GM19452 (cell line): ENCODE results near the gene CXXC5.
"Not testable (repeated sequence)": the region's sequence is repeated elsewhere in the genome, so short reads cannot be mapped to it uniquely, and the experiment has no call there.

ENCODE experiments used
- ATAC-seq: cut with Tn5 transposase; IDR thresholded peaks from one replicate; pipeline ENCODE4 v1.9.1; 2021; ENCODE audit not compliant: unreplicated experiment

CXXC5 gene

GRCh38 chr5:139648205-139649081 lies at the start of gene CXXC5:
TSS of gene CXXC5 (plus strand) at chr5:139648349. CDS start at chr5:139680524, 32,175 bp downstream.
- peak; percentile 24 for ATAC-seq

GRCh38 chr5:139598601-139598965 lies 49.6 kb upstream of the CXXC5 start:
- not testable (repeated sequence) for ATAC-seq

DNA sequence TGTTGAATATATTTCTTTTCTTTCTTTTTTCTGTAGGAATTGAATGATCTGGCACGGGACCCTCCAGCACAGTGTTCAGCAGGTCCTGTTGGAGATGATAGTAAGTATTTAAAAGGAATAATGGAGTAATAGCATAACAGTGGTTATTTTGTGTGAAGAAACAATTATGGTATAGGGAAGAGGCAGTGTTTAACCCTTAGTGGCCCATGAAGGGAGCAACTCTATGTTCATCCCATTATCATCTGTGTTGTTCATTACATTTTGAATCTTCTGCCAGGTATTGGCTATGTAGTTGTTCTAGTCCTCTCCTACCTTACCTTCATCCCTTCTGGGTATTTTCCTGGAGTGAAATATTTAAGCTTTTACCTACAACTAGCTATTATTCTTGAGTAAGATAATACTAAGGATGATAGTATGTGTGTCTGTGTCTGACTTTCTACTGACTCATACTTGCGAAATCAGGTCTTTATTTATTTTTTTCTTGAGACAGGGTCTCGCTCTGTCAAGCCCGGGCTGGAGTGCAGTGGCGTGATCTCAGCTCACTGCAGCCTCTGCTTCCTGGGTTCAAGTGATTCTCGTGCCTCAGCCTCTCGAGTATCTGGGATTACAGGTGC lies 47.7 kb upstream of the CXXC5 start:
- no peak for ATAC-seq

- ATAC-seq, result no peak
Measured at GRCh38 chr5:139601429-139601828, 46.7 kb upstream of the CXXC5 start.

GRCh38 chr5:139601948-139602347 lies 46.2 kb upstream of the CXXC5 start:
- not testable (repeated sequence) for ATAC-seq

DNA sequence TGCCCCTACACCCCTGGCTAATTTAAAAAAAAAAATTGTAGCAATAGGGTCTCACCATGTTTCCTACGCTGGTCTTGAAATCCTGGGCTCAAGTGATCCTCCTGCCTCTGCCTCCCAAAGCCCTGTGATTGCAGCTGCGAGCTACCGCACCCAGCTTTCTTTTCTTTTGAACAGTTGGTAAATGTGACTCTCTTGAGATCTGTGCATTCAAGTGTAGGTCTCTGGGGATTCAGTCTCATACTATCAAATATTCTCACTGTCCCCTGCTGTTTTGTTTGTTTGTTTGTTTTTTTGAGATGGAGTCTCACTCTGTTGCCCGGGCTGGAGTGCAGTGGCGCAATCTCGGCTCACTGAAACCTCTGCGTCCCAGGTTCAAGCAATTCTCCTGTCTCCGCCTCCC lies 42.3 kb upstream of the CXXC5 start:
- no peak for ATAC-seq

- ATAC-seq, result no peak
Measured at GRCh38 chr5:139611703-139612584, 36.2 kb upstream of the CXXC5 start.

- ATAC-seq, result no peak
Measured at GRCh38 chr5:139619861-139620260, 28.3 kb upstream of the CXXC5 start.

DNA sequence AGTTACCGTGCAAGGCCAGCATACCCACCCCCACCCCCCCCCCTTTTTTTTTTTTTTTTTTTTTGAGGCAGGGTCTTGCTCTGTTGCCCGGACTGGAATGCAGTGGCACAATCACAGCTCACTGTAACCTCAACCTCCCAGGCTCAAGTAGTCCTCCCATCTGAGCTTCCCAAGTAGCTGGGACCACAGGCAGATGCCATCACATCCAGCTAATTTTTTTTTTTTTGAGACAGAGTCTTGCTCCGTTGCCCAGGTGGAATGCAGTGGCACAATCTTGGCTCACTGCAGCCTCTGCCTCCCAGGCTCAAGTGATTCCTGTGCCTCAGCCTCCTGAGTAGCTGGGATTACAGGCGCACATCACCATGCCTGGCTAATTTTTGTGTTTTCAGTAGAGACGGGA lies 22.8 kb upstream of the CXXC5 start:
- ATAC-seq, result not testable (repeated sequence)

- ATAC-seq, result no peak
Measured at GRCh38 chr5:139630855-139631254, 17.3 kb upstream of the CXXC5 start.

- no peak for ATAC-seq
Measured at GRCh38 chr5:139631520-139632165, 16.5 kb upstream of the CXXC5 start.

- ATAC-seq, result no peak
Measured at GRCh38 chr5:139633295-139634027, 14.7 kb upstream of the CXXC5 start.

- ATAC-seq, result no peak
Measured at GRCh38 chr5:139634028-139634325, 14.2 kb upstream of the CXXC5 start.

- ATAC-seq, result no peak
Measured at GRCh38 chr5:139634541-139634940, 13.6 kb upstream of the CXXC5 start.

DNA sequence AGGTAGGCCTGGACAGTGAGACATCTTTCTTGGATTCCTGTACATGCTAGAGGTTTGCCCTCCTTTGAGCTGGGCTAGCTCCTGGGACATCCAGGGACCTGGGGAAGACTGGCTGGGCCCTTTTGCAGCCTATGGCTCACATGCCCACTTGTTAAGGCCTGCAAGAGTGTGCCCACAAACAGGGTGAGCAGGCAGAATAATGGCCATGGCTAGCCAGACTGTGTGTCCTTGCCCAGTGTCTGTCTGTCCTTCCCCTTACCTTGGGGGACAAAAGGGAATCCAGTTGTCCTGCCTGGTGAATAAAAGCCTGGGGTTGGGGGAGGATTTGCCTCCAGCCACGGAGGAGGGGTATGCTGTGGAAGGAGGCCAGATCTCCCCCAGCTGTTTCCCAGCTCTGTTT lies 13.0 kb upstream of the CXXC5 start:
- ATAC-seq, result no peak

- ATAC-seq, result no peak
Measured at GRCh38 chr5:139635606-139636206, 12.4 kb upstream of the CXXC5 start.

GRCh38 chr5:139636207-139636792 lies 11.8 kb upstream of the CXXC5 start:
- ATAC-seq, result peak; percentile 75

- no peak for ATAC-seq
Measured at GRCh38 chr5:139636975-139637408, 11.2 kb upstream of the CXXC5 start.

DNA sequence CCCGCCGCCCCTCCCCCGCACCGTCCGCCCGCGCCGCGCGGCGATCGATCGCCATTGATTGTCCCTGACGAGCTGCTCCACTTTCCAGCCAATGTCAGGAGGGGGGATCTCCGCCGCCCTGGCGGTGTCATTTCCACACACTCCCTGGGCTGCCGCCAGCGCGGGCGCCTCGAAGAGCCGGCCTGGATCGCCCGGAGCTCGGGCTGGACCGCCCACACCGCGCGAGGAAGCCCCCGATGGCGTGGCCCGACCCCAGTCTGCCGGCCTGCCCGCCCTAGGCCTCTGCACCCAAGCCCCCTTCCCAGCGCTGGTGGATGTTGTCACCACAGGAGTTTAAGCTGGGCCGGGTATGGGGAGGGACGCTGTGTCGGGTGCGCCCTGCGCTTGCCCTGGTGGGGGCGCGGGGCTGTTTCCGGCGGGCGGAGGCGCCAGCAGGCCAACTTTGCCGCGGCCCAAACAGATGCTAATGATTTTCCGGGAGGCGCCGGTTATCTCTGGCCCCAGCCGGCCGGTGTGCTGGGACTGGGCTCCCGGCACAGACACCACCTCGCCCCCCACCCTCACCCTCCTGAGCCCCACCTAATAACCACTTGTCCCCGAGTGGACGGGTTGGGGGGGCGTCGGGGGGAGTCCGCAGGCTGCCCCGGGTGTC lies 10.6 kb upstream of the CXXC5 start:
- peak; percentile 28 for ATAC-seq
